HG03354 (cell line): ENCODE data around the gene DCAF11.

Experiments
- ATAC-seq: cut with Tn5 transposase; IDR thresholded peaks from one replicate; pipeline ENCODE4 v1.9.1; 2021; ENCODE audit warnings: mild to moderate bottlenecking; ENCODE audit not compliant: unreplicated experiment, poor library complexity, severe bottlenecking

DCAF11 gene

GRCh38 chr14:24077086-24077485 lies 37.5 kb upstream of the DCAF11 start:
- no peak for ATAC-seq

- ATAC-seq = no peak
Measured at GRCh38 chr14:24078146-24078545, 36.4 kb upstream of the DCAF11 start.

- ATAC-seq = no peak
Measured at GRCh38 chr14:24079491-24080141, 35.0 kb upstream of the DCAF11 start.

- no peak for ATAC-seq
Measured at GRCh38 chr14:24080142-24080530, 34.4 kb upstream of the DCAF11 start.

- peak; percentile 91 for ATAC-seq
Measured at GRCh38 chr14:24080888-24081738, 33.5 kb upstream of the DCAF11 start.

GRCh38 chr14:24081739-24082211 lies 32.8 kb upstream of the DCAF11 start:
- no peak for ATAC-seq

GRCh38 chr14:24082411-24083080 lies 32.0 kb upstream of the DCAF11 start:
- ATAC-seq = no peak

GRCh38 chr14:24083462-24083861 lies 31.1 kb upstream of the DCAF11 start:
- ATAC-seq = no peak

- no peak for ATAC-seq
Measured at GRCh38 chr14:24084440-24084839, 30.1 kb upstream of the DCAF11 start.

GRCh38 chr14:24085215-24085614 lies 29.4 kb upstream of the DCAF11 start:
- ATAC-seq = no peak

- ATAC-seq = no peak
Measured at GRCh38 chr14:24086193-24086955, 28.2 kb upstream of the DCAF11 start.

GRCh38 chr14:24087004-24087403 lies 27.6 kb upstream of the DCAF11 start:
- no peak for ATAC-seq

- no peak for ATAC-seq
Measured at GRCh38 chr14:24088095-24088494, 26.5 kb upstream of the DCAF11 start.

GRCh38 chr14:24089890-24090289 lies 24.7 kb upstream of the DCAF11 start:
- ATAC-seq = no peak

- ATAC-seq = no peak
Measured at GRCh38 chr14:24092110-24092504, 22.5 kb upstream of the DCAF11 start.

GRCh38 chr14:24092505-24093206 lies 21.9 kb upstream of the DCAF11 start:
- ATAC-seq = no peak

GRCh38 chr14:24093207-24093900 lies 21.2 kb upstream of the DCAF11 start:
- no peak for ATAC-seq

- ATAC-seq = peak; percentile 54
Measured at GRCh38 chr14:24093901-24094840, 20.4 kb upstream of the DCAF11 start, which contains the start of gene PCK2. Gene PCK2, plus strand, starts transcription at chr14:24094311. Its CDS starts 95 bp downstream, at chr14:24094406.
